Stimulated activated naive CD8-positive, alpha-beta T cell treated with anti-CD3 and anti-CD28 coated beads, Interleukin-15, amount 100 ng/mL, for 72 hours (primary cell): ENCODE data around the gene KRT222.

ENCODE experiments used
- ATAC-seq: fragments of 150-1000 bp; cut with Tn5 transposase; 2 replicates; pipeline ENCODE4 v1.10.0; 2021; ENCODE audit warnings: mild to moderate bottlenecking, moderate library complexity
- DNase-seq, 2 donors: peaks; one replicate each; pipeline ENCODE4 v3.0.0; 2021 to 2022
- H3K27ac Mint-ChIP-seq, 2 donors: one replicate each; pipeline ENCODE4 v1.8.0; 2022; ENCODE audit warnings: mild to moderate bottlenecking in 2 of 2, mixed read lengths in 2 of 2, moderate library complexity in 2 of 2
- H3K27me3 Mint-ChIP-seq: one replicate; pipeline ENCODE4 v1.8.0; 2022; ENCODE audit warnings: mixed read lengths
- H3K4me1 Mint-ChIP-seq: one replicate; pipeline ENCODE4 v1.8.0; 2022; ENCODE audit warnings: mild to moderate bottlenecking, mixed read lengths
- H3K4me3 Mint-ChIP-seq, 2 donors: one replicate each; pipeline ENCODE4 v1.8.0; 2022; ENCODE audit warnings: mild to moderate bottlenecking in 2 of 2, mixed read lengths in 2 of 2, moderate library complexity in 1 of 2
- H3K9me3 Mint-ChIP-seq, 2 donors: one replicate each; pipeline ENCODE4 v1.8.0; 2022; ENCODE audit warnings: mixed read lengths in 2 of 2

Gene KRT222

DNA sequence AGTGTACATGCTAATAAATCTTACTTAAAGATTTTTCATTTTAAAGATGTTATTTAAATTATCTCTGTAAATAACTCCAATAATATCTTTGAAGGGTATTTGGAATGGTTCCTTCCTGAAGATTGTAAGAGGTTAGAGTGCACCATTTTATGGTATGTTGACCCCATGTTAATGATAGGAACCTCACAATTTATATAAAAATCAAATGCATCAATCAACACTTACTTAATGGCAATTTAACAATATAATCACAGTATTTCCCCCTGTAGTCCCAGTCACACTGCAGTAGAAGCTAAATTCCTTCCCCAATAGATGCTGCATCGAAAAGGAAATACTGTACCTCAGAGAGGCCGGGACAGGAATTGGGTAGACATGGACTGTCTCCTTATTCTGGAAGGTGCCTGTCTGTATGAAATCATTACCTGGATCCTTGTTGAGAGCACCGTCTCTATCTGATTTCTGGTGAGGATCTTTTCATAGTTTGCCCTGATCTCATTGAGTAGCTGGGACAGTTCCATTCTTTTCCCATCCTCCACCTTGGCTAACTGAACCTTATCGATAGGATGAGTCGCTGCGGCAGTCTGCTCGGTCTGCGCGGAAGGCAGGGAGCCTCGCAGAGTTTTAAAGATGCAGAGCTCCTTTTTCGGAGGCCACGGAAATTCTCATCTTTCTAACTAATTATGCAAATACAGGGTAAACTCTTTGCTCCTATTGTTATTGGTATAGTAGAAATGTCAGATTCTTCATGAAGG is at the start of gene KRT222:
Gene KRT222, minus strand, starts transcription at position 596 of the 752 bp plus-strand sequence. Its CDS starts 78 bp downstream, at position 518.
- H3K27me3 Mint-ChIP-seq = peaks cover 34% of the 10 kb centered on the region
- no peak within 1 kb of the TSS for H3K27ac Mint-ChIP-seq
- peak within 1 kb of the TSS; percentile 58 to 62 for H3K4me3 Mint-ChIP-seq
- no peak for DNase-seq
- no peaks in the 10 kb centered on the region for H3K9me3 Mint-ChIP-seq
- ATAC-seq = no peak
- H3K4me1 Mint-ChIP-seq = peaks cover 11% of the 10 kb centered on the region

DNA sequence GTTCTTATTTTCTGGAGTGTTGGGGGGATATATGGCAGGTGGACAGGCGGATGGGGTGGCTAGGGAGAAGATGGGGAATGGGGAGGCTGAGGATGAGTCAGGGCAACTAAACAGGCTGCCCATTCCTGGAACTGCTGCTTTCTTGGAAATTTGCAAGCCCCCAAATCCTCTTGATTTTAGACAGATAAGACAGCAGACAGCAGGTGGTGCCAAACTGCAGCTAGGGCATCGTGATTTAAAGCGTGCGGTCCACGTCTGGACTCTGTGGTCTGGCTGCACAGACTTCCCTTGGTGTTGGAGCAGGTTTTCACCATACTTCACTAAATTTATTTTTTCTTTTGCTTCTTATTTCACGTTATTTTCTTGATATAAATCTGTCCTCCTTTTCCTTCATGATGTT is 49.5 kb upstream of the KRT222 start:
- H3K4me1 Mint-ChIP-seq = no peaks in the 10 kb centered on the region
- H3K9me3 Mint-ChIP-seq = no peaks in the 10 kb centered on the region
- H3K4me3 Mint-ChIP-seq = no peak overlapping the region
- no peak for DNase-seq
- ATAC-seq = no peak
- peaks cover 7% of the 10 kb centered on the region for H3K27me3 Mint-ChIP-seq
- no peak overlapping the region for H3K27ac Mint-ChIP-seq

DNA sequence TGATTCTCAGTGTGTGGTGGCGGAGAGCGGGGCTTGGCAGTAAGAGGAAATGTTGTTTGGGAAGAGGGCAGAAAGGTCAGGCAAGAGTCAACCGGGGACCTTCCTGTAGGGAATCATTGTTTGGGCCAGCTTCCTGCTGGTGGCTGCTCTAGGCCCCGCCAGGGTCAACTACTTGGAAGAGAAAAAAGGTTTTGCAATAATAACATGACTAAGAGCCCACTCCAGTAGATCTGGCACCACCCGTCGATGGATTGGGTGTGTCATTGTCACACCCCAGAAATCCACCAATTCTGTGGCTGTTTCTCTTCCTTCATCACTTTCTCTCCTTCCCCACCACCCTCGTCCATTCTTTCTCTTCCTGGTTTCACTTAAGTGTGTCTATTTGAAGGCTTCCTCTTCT is 42.8 kb upstream of the KRT222 start:
- DNase-seq (no peak), ATAC-seq (no peak)
- H3K4me1 Mint-ChIP-seq = no peaks in the 10 kb centered on the region
- H3K27me3 Mint-ChIP-seq = peaks cover 36% of the 10 kb centered on the region
- no peak overlapping the region for H3K4me3 Mint-ChIP-seq
- no peaks in the 10 kb centered on the region for H3K9me3 Mint-ChIP-seq
- H3K27ac Mint-ChIP-seq = no peak overlapping the region

DNA sequence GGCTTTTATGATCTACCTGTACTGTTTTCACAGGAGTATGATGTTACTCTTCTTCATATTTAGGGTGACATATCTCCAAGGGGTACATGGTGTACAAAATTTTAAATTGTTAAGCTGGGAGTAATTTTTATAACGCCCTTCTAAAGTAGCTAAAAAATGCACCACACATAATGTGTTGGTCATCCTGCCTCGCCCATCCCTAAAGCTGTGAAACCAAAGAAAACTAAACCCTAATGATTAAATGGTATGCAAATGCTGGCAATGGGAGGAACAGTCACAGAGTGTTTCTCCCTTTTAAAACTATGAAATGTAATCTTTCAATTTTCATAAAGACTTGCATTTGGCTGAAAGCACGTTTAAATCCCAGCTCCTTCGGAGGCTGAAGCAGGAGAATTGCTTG is 40.6 kb upstream of the KRT222 start:
- Mint-ChIP-seq H3K4me1 (no peaks in the 10 kb centered on the region), H3K4me3 (no peak overlapping the region), H3K9me3 (no peaks in the 10 kb centered on the region), H3K27ac (no peak overlapping the region), H3K27me3 (peaks cover 36% of the 10 kb centered on the region)
- DNase-seq (no peak), ATAC-seq (no peak)

GRCh38 chr17:40703652-40704051 is 38.7 kb upstream of the KRT222 start, which contains the start of gene KRT24:
KRT24 (minus strand) TSS chr17:40703752; CDS start chr17:40703693, 59 bp downstream.
- Mint-ChIP-seq H3K4me3 (no peak within 1 kb of the TSS), H3K27me3 (peaks cover 52% of the 10 kb centered on the region)
- no peak for ATAC-seq

GRCh38 chr17:40702271-40702670 is 37.3 kb upstream of the KRT222 start:
- peaks cover 51% of the 10 kb centered on the region for H3K27me3 Mint-ChIP-seq
- ATAC-seq (no peak), DNase-seq (no peak)
- H3K9me3 Mint-ChIP-seq = no peaks in the 10 kb centered on the region
- peak overlapping the region in 1 of 2 donors; percentile 44 for H3K27ac Mint-ChIP-seq
- H3K4me3 Mint-ChIP-seq = no peak overlapping the region
- no peaks in the 10 kb centered on the region for H3K4me1 Mint-ChIP-seq

More at GRCh38 chr17:40703652-40704051, 38.7 kb upstream of the KRT222 start, which contains the start of gene KRT24:
- H3K9me3 Mint-ChIP-seq = no peaks in the 10 kb centered on the region
- no peaks in the 10 kb centered on the region for H3K4me1 Mint-ChIP-seq
- no peak for DNase-seq
- no peak within 1 kb of the TSS for H3K27ac Mint-ChIP-seq

GRCh38 chr17:40699853-40700252 is 34.9 kb upstream of the KRT222 start:
- no peaks in the 10 kb centered on the region for H3K4me1 Mint-ChIP-seq
- no peaks in the 10 kb centered on the region for H3K9me3 Mint-ChIP-seq
- DNase-seq = no peak
- H3K27me3 Mint-ChIP-seq = peaks cover 48% of the 10 kb centered on the region
- no peak for ATAC-seq
- H3K27ac Mint-ChIP-seq = no peak overlapping the region
- H3K4me3 Mint-ChIP-seq = no peak overlapping the region

DNA sequence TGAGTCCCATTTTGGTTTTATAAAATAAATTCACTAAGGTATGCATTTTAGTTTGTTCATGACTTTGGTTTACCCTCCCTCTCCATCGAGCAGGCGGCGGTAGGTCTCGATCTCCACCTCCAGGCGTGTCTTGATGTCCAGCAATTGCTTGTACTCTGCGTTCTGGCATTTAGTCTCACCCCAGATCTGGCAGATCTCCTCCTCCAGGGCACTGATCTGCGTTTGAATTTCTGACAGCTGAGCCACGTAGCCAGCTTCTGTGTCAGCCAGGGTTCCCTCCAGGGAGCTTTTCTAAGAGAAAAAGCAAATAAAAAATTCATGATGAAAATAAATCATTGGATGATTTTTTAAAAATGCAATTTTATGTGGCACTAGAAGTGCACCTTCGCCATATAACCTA is 34.4 kb upstream of the KRT222 start:
- H3K4me1 Mint-ChIP-seq = no peaks in the 10 kb centered on the region
- peaks cover 43% of the 10 kb centered on the region for H3K27me3 Mint-ChIP-seq
- ATAC-seq (no peak), DNase-seq (no peak)
- H3K27ac Mint-ChIP-seq = no peak overlapping the region
- no peak overlapping the region for H3K4me3 Mint-ChIP-seq
- no peaks in the 10 kb centered on the region for H3K9me3 Mint-ChIP-seq

GRCh38 chr17:40697297-40697696 is 32.3 kb upstream of the KRT222 start:
- H3K27ac Mint-ChIP-seq = no peak overlapping the region
- no peaks in the 10 kb centered on the region for H3K4me1 Mint-ChIP-seq
- no peaks in the 10 kb centered on the region for H3K9me3 Mint-ChIP-seq
- ATAC-seq (no peak), DNase-seq (no peak)
- no peak overlapping the region for H3K4me3 Mint-ChIP-seq
- peaks cover 31% of the 10 kb centered on the region for H3K27me3 Mint-ChIP-seq

DNA sequence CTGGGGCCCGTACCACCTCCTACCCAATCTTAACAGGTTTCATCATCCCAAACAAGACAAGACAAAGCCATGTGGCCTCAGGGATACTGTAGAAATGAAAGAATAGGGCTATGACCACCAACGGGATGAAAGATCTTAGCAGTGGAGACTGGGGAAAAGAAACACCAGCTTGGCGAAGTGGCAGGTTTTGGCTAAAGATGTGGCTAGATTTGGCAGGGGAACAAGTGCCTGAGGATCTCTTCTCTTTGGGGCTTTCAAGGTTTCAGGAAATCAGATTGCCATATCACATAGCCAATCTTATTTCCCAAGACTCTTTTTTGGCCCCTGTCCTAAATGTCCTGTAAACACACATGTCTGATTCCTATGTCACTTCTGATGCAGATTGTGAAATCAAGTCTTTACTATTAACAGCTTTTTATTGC is 31.7 kb upstream of the KRT222 start:
- no peaks in the 10 kb centered on the region for H3K9me3 Mint-ChIP-seq
- H3K27me3 Mint-ChIP-seq = peaks cover 31% of the 10 kb centered on the region
- DNase-seq (no peak), ATAC-seq (no peak)
- no peaks in the 10 kb centered on the region for H3K4me1 Mint-ChIP-seq
- no peak overlapping the region for H3K27ac Mint-ChIP-seq
- no peak overlapping the region for H3K4me3 Mint-ChIP-seq

DNA sequence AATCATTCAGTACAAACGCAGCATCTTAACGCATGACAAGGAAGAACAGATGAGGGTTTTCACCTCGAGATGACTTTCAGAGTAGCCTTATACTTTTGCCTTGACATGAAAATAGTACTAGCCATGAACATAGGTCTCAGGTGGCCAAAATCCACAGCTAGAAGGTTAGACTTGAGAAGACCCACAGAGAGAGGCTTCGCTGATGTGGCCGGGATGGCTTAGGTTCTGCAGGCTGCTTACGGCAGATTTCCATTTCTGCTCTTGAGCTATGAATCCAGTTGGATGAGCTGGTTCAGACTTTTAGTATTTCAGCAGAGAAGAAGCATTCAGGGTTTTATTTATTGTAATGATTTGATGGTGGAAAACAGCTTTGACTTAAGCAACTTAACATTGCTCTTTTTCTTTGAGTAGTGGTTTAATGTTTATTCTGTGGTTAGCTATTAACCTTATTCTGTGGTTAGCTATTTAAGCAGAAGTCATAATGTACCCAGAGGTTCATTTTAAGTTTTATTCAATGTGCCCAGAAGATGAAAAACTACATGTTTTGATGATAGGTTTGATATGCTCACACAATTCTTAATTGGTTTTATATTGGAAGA is 31.0 kb upstream of the KRT222 start:
- H3K4me1 Mint-ChIP-seq = no peaks in the 10 kb centered on the region
- H3K9me3 Mint-ChIP-seq = no peaks in the 10 kb centered on the region
- ATAC-seq = no peak
- no peak for DNase-seq
- H3K27ac Mint-ChIP-seq = no peak overlapping the region
- H3K27me3 Mint-ChIP-seq = peaks cover 31% of the 10 kb centered on the region
- no peak overlapping the region for H3K4me3 Mint-ChIP-seq

DNA sequence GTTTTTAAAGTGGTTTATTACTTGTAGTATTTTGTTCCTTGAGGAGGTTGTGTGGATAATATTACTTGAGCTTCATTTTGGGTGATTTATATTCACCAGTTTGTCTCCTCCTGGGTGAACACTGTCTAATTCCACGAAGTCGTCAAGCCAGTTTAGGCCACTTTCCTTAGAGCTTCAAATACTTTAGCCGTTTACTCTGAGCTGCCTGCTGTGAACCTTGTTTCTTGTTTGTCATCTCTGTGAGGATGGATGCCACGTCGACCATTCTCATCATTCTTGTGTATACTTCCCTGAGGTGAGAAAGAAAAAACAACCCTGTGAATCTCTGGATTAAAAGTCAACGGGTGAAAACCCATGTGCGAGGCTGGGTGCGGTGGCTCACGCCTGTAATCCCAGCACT is 29.6 kb upstream of the KRT222 start:
- H3K4me1 Mint-ChIP-seq = no peaks in the 10 kb centered on the region
- H3K27ac Mint-ChIP-seq = peak overlapping the region in 1 of 2 donors; percentile 59
- H3K9me3 Mint-ChIP-seq = no peaks in the 10 kb centered on the region
- H3K4me3 Mint-ChIP-seq = no peak overlapping the region
- H3K27me3 Mint-ChIP-seq = peaks cover 24% of the 10 kb centered on the region
- DNase-seq = no peak
- ATAC-seq = no peak

DNA sequence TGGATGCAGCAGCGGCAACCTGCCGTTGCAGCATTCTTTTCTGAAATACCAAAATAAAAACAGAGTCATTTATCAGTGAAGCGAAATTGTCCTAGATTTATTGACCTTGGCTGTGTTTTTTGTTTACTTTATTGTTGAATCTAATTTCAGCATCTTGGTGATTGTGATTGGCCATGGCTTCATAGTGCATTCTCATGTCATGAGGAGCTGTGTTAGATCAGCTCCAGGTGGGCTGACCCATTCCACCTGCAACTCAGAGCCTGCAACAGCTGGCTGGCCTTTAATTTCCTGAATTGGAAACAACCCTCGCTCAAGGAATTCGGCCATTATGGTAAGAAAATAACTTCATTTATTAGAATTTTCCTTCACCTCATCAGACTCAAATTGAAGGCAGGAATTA is 22.1 kb upstream of the KRT222 start:
- DNase-seq (no peak), ATAC-seq (no peak)
- H3K9me3 Mint-ChIP-seq = no peaks in the 10 kb centered on the region
- H3K4me1 Mint-ChIP-seq = no peaks in the 10 kb centered on the region
- no peak overlapping the region for H3K4me3 Mint-ChIP-seq
- H3K27ac Mint-ChIP-seq = no peak overlapping the region
- H3K27me3 Mint-ChIP-seq = peaks cover 3% of the 10 kb centered on the region

- Mint-ChIP-seq H3K4me3 (no peak overlapping the region), H3K4me1 (no peaks in the 10 kb centered on the region), H3K27ac (no peak overlapping the region), H3K9me3 (no peaks in the 10 kb centered on the region), H3K27me3 (peaks cover 8% of the 10 kb centered on the region)
- ATAC-seq (no peak), DNase-seq (no peak)
These were observed 21.2 kb upstream of the KRT222 start for GRCh38 chr17:40686192-40686591.

DNA sequence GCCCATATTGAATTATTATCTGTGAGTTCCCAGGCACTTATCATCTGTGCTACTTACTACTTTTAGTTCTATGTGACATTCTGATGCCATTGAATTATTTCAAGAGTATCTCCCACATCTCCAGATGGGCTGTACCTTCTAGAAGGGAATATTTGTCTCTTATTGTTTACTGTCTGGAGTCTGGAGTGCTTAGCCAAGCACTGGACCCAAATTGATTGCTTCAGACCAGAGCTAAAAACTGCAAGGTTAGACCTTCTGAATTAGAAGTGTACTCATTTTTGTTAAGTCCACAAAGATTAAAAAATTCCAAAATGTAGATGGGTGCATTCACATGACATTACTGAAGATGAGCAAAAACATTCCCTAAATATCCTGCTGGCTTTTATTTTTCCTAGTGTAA is 16.0 kb upstream of the KRT222 start:
- peaks cover 45% of the 10 kb centered on the region for H3K27me3 Mint-ChIP-seq
- H3K4me1 Mint-ChIP-seq = peaks cover 10% of the 10 kb centered on the region
- no peak overlapping the region for H3K27ac Mint-ChIP-seq
- ATAC-seq (no peak), DNase-seq (no peak)
- no peak overlapping the region for H3K4me3 Mint-ChIP-seq
- no peaks in the 10 kb centered on the region for H3K9me3 Mint-ChIP-seq

DNA sequence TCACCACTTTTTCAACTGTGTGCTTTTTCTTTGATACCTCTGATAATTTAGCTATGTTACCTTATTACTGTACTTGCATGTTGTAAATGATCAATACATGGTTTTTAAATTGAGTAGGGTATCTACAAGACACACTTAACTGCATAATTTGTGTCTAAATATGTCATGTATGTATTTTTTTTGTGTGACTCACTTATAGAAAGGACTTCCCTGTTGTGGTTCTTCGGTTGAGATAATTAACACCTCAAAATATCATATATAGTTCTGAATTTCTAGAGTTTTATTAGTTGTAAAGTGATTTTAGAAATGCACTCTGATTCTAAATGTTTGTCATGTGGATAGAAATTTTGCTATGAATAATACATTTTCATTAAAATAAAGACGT is 14.5 kb upstream of the KRT222 start:
- DNase-seq = no peak
- H3K4me1 Mint-ChIP-seq = peaks cover 10% of the 10 kb centered on the region
- ATAC-seq = no peak
- H3K4me3 Mint-ChIP-seq = no peak overlapping the region
- H3K27me3 Mint-ChIP-seq = peaks cover 52% of the 10 kb centered on the region
- no peak overlapping the region for H3K27ac Mint-ChIP-seq
- no peaks in the 10 kb centered on the region for H3K9me3 Mint-ChIP-seq
